ENCODE measurements around the gene ANXA6. TPM values are rescaled to one million over a fixed set of nuclear protein-coding genes. Genes with fewer than 3 reads are reported as not detected.

The ANXA6 gene
- total and polyA plus RNA-seq, 9 of the 15 experiments (the other 6 are each of a cell fraction or from before 2014, with no cell fraction given): 0.70 to 13.2 (median 8.3) TPM

GRCh38 chr5:151118913-151119575 lies 38.5 kb downstream of the ANXA6 start (continued):
- TF ChIP-seq MEF2A (IDR thresholded peaks at IDR 0.05; ENCODE audit: control insufficient read depth, low read depth, low read length): no peak

- no TSS peak for BruUV-seq (replicated peaks)
- no peak overlapping the region for H3K4me2 ChIP-seq (ENCODE audit: insufficient read depth, low read length)
- FAIRE-seq: peak; percentile 90
- POLR2A ChIA-PET: interaction anchor here (0.6 to 2.5 kb wide), 11 partner anchors 14 to 702 kb away, joined by 3 to 16 read pairs (median 4); partner anchors contain the start of gene ANXA6
- H3K4me3 ChIP-seq: no peak overlapping the region
- H3K9ac ChIP-seq (ENCODE audit: insufficient read depth in 1 of 2, low read depth in 2 of 2, low read length in 2 of 2): no peak overlapping the region
- H3K4me1 ChIP-seq (replicated peaks in 1 of 2; ENCODE audit: control insufficient read depth in 2 of 2, insufficient read depth in 2 of 2, low read length in 2 of 2): no peaks in the 10 kb centered on the region; a peak in 1 of 5 replicates
- ATAC-seq: peak; percentile 80
- no peak overlapping the region for H3K27ac ChIP-seq (ENCODE audit: extremely low read depth, low read depth, low read length)
- DNase-seq (ENCODE audit: extremely low read depth in 1 of 4, low spot score in 3 of 4): peak; percentile 76 to 84 (median 80)
- peak overlapping the region; percentile 25; the same call in 1 of the 2 replicates for H2AFZ ChIP-seq (ENCODE audit: low read depth, low read length)
- H3K27me3 ChIP-seq (ENCODE audit: control insufficient read depth in 2 of 2, insufficient read depth in 2 of 2, low read length in 2 of 2): no peaks in the 10 kb centered on the region
- H3K79me2 ChIP-seq (ENCODE audit: control insufficient read depth, insufficient read depth, low read length): no peaks in the 10 kb centered on the region
- in situ Hi-C loops (cut with MboI): loop anchor here (5.0 kb wide), 2 partner anchors 63 to 113 kb away; no protein-coding TSS in a partner anchor
- 4% methylated on average over 7 of the region's 7 CpGs for WGBS (ENCODE audit: insufficient coverage, low coverage, missing lambda C conversion rate)
- CTCF ChIA-PET (ENCODE audit: low intra/inter-chr PET ratio): interaction anchor here (0.6 to 4.9 kb wide), 6 partner anchors 20 to 552 kb away, joined by 3 to 68 read pairs (median 4); no protein-coding TSS in a partner anchor
- H4K20me1 ChIP-seq (replicated peaks; ENCODE audit: control insufficient read depth, insufficient read depth, low read length): no peaks in the 10 kb centered on the region; the same call in 1 of the 2 replicates
- H3K9me1 ChIP-seq (ENCODE audit: control insufficient read depth, insufficient read depth, low read length): no peaks in the 10 kb centered on the region
- no peaks in the 10 kb centered on the region for H3K36me3 ChIP-seq (ENCODE audit: control insufficient read depth, insufficient read depth, low read length)
- intact Hi-C loops (cut with micrococcal nuclease): loop anchor here (1.0 kb wide), 3 partner anchors 64 to 314 kb away; no protein-coding TSS in a partner anchor
- no peaks in the 10 kb centered on the region for H3K9me3 ChIP-seq (replicated peaks; ENCODE audit: control insufficient read depth, insufficient read depth, low read depth, low read length)
- TF ChIP-seq KLF16 (IDR thresholded peaks at IDR 0.05) (0 out of 2 replicates have a peak, but pooled peaks have one; percentile 20), GABPB1 (CRISPR knock-in tag; IDR thresholded peaks at IDR 0.05) (no peak), E2F6 (IDR thresholded peaks at IDR 0.05; ENCODE audit: borderline replicate concordance in 1 of 2, extremely low read depth in 1 of 2, insufficient read depth in 1 of 2, insufficient read length in 1 of 2, low read depth in 1 of 2, low read length in 1 of 2, poor library complexity in 1 of 2, severe bottlenecking in 1 of 2) (no peak), ATF7 (IDR thresholded peaks at IDR 0.05) (peak; percentile 15; the same call in 1 of the 2 replicates), CHD4 (IDR thresholded peaks at IDR 0.05; ENCODE audit: insufficient read depth, insufficient replicate concordance, low read depth, low read length, poor library complexity, severe bottlenecking) (no peak), HBP1 (CRISPR knock-in tag; IDR thresholded peaks at IDR 0.05) (no peak), ZNF696 (CRISPR knock-in tag; conservative IDR thresholded peaks at IDR 0.05) (no peak), ID3 (CRISPR knock-in tag; IDR thresholded peaks at IDR 0.05) (no peak), ID3 (tag; IDR thresholded peaks at IDR 0.05) (0 out of 2 replicates have a peak, but pooled peaks have one; percentile 20), PHTF2 (CRISPR knock-in tag; IDR thresholded peaks at IDR 0.05) (no peak), ARID2 (IDR thresholded peaks at IDR 0.05) (peak; percentile 97), ZSCAN29 (IDR thresholded peaks at IDR 0.05) (no peak), ZNF551 (CRISPR knock-in tag; IDR thresholded peaks at IDR 0.05) (no peak), ZNF589 (CRISPR knock-in tag; IDR thresholded peaks at IDR 0.05; ENCODE audit: low read depth) (0 out of 2 replicates have a peak, but pooled peaks have one; percentile 31)
Measured at GRCh38 chr5:151115272-151115905, 42.2 kb downstream of the ANXA6 start.
